NCI-H128 (cell line): ENCODE measurements around the gene SEC24D.
"Not testable (repeated sequence)": the region's sequence is repeated elsewhere in the genome, so short reads cannot be mapped to it uniquely, and the experiment has no call there.

Experiments used
- DNase-seq: peaks from one replicate; lab custom pipeline; 2025; ENCODE audit not compliant: unreplicated experiment; lab: John Stamatoyannopoulos, UW

The SEC24D gene

GRCh38 chr4:118811832-118812231 is 24.1 kb downstream of the SEC24D start:
- DNase-seq = no peak

- DNase-seq = no peak
Observed at GRCh38 chr4:118810991-118811764, 24.7 kb downstream of the SEC24D start.

DNA sequence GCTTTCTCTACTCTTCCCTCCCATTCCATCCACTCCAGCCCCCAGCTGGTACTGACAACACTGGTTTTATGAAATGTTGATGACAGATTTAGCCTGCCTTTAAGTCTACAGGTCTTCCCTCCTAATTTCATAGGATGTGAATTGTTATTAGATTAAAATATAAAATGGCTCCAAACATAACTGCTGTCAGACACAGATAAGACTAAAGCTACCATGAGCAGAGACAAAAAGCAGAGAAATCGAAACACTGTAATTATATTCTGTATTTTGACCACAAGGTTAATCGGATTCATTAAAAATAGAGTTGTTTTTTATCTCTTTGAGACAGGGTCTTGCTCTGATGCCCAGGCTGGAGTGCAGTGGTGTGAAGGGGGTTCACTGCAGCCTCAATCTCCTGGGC is 28.3 kb downstream of the SEC24D start:
- no peak for DNase-seq

DNA sequence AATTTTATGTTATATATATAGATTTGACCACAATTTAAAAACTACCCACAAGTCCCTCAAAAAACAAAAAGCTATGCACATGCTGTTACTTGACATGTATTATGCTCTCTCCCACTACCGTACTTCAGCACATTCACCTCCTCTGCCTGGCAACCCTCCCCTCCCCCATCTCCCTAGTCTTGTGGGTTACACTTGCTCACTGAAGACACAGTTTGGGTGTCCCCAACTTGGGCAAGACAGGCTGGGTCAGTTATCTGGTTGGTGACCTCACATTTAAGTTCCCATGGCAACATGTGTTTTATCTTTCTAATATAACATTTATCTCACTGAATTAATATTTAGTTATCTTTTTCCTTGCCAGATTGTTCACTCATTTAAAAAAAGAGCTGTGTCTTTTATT is 32.7 kb downstream of the SEC24D start:
- no peak for DNase-seq

- no peak for DNase-seq
Observed at GRCh38 chr4:118801895-118802575, 33.9 kb downstream of the SEC24D start.

DNA sequence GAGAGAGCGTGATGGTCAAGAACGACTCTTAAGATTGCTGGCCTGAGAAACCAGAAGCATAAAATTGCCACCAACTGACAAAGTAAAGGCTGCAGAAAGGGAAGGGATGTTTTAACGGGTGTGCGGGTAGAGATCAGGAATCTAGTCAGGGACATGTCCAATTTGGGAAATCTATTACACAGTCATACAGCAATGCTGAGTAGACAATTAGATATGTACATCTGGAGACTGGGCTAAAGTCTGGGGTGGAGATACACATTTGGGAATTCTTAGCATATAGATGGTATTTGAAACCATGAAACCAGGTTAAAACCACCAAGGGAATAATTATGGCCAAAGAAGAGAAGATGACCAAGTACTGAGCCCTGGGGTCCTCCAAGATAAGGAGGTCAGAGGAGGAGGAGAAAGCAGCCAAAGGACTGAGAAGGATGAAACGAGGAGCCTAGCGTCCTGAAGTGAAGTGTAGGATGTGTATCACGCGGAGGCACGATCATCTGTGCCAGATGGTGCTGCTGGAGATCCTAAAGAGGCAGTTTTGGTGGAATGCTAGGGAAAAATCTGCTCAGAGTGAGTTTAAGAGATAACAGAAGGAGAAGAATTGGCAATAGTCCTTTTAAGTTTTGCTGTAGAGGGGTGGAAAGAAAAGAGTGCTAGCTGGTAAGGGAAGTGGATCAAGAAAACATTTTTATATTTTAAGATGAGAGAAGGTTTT is 36.5 kb downstream of the SEC24D start:
- DNase-seq = no peak

DNA sequence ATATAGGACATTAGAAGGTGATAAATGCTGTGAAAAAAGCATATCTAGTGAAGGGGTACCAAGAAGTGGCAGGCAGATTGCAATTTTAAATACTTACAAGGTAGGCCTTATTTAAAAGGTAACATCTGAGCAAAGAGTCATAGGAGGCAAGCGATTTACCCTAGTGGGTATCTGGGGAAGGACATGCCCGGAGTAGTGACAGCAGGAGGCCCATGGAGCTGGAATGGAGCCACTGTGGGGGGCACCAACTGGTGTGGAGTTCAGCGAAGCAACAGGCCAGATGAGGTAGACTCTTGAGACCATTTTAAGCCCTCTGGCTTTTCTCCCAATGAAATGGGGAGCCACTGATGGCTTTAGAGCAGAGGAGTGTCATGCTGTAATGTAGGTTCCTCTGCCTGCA is 37.3 kb downstream of the SEC24D start:
- DNase-seq = no peak

- no peak for DNase-seq
Observed at GRCh38 chr4:118797558-118798142, 38.3 kb downstream of the SEC24D start.

DNA sequence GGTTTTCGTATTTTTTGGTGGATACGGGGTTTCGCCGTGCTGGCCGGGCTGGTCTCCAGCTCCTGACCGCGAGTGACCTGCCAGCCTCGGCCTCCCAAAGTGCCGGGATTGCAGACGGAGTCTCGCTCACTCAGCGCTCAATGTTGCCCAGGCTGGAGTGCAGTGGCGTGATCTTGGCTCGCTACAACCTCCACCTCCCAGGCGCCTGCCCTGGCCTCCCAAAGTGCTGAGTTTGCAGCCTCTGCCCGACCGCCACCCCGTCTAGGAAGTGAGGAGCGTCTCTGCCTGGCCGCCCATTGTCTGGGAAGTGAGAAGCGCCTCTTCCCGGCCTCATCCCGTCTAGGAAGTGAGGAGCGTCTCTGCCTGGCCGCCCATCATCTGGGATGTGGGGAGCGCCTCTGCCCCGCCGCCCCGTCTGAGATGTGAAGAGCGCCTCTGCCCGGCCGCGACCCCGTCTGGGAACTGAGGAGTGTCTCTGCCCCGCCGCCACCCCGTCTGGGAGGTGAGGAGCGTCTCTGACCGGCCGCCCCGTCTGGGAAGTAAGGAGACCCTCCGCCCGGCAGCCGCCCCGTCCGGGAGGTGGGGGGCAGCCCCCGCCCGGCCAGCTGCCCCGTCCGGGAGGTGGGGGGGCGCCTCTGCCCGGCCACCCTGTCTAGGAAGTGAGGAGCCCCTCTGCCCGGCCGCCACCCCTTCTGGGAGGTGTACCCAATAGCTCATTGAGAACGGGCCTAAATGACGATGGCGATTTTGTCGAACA is 44.1 kb downstream of the SEC24D start:
- not testable (repeated sequence) for DNase-seq

DNA sequence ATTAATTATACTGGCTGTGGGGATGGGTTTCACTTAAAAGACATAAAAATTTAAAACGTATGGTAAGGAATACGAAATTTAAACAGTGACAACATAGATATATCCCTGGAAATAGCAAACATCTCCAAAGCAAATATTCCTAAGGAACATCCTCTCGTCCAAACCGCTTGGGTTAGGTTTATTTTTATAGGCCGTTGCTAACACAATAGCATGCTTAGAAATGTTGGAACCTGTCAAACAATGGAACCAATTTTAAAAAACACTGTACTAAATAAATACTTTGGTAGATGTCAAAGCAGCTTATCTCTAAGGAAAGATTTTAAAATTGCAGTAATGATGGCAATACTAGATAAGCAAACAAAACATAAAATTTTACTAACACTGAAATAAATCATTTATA is 45.4 kb downstream of the SEC24D start:
- no peak for DNase-seq

GRCh38 chr4:118788911-118789310 is 47.0 kb downstream of the SEC24D start:
- DNase-seq = no peak

- DNase-seq = no peak
Observed at GRCh38 chr4:118787844-118788380, 48.0 kb downstream of the SEC24D start.

DNA sequence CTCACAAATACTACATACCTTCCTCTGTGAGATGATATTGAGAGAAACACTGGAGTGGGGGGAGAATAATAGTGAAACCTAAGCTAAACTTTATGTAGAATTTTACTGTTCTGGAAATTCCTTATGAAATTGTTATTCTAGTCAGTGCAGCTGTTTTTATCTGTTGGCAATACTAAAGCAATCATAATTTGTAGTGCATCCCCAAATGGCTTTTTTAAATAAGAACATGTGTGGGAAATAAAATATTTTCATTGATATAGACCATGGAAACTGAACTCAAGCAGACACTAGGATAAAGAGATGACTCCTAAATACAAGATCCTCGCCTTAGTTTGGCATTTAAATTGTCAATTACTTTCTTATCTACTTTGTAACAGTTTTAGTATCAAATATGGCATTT is 51.1 kb downstream of the SEC24D start:
- no peak for DNase-seq

DNA sequence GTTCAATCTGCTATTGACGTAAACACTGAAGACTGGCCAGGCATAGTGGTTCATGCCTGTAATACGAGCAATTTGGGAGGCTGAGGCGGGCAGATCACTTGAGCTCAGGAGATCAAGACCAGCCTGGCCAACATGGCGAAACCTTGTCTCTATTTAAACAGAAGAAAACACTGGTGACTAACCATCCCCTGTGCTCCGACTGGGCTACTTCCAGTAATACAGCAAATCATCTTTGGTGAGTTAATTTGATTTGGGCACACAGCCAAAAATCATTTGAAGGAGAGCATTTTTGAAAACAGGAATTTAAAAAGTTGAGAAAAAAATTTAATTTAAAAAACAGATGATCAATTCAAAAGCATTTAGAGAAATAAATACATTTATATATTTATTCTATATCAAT is 52.0 kb downstream of the SEC24D start:
- no peak for DNase-seq

GRCh38 chr4:118782886-118783285 is 53.0 kb downstream of the SEC24D start:
- not testable (repeated sequence) for DNase-seq

- not testable (repeated sequence) for DNase-seq
Observed at GRCh38 chr4:118777649-118778048, 58.3 kb downstream of the SEC24D start.

DNA sequence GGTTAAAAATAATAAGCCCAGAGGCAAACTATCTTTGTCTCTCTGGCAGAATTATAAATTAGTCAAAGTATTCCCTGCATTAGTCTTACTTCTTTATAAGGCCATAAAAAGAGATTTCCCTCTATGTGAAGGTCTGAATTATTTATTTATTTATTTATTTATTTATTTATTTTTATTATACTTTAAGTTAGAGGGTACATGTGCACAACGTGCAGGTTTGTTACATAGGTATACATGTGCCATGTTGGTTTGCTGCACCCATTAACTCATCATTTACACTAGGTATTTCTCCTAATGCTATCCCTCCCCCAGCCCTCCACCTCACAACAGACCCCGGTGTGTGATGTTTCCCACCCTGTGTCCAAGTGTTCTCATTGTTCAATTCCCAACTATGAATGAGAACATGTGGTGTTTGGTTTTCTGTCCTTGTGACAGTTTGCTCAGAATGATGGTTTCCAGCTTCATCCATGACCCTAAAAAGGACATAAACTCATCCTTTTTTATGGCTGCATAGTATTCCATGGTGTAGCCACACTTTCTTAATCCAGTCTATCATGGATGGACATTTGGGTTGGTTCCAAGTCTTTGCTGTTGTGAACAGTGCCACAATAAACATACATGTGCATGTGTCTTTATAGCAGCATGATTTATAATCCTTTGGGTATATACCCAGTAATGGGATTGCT is 58.8 kb downstream of the SEC24D start:
- not testable (repeated sequence) for DNase-seq

DNA sequence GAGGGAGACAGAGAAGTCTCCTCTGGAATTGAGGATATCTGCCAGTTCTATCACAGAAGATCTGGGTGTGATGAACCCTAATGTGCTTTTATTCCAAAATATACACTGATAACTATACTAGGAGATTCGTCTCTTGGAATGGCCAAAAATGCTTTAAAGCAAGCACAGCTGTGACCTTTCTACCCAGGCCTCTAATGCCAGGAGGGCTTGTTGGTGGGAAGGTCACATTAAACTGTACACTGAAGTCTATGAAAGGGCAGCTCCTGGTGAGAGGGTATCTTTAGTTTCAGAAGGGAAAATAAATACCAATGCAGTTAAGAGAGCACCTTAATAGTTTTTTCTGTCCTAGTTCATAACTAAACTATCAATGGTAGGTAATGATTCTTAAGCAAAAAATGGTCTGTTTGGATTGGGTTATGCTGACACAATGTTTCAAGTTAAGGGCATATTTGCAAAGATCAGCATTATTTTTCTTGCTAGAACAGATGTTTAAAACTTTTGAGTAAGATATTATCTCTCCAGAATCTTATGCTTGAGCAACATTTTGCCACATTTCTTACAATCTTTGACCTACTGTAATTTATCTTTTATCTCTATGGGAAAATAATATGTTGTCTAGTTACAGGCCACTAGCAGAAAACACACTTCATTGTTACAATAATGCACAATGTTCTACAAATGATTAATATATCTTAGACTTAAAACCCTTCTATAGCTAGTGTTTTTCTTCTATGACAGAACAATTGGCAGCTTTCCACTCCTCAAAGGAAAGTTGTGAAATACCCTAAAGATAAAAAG is 59.6 kb downstream of the SEC24D start:
- no peak for DNase-seq

GRCh38 chr4:118775405-118775804 is 60.5 kb downstream of the SEC24D start:
- no peak for DNase-seq
